Central memory CD8-positive, alpha-beta T cell (primary cell): ENCODE measurements around the gene NR2E3.

Experiments
- ATAC-seq: fragments of 150-1000 bp; cut with Tn5 transposase; replicated peaks from 2 replicates; pipeline ENCODE4 v1.10.0; 2022; ENCODE audit warnings: mild to moderate bottlenecking, moderate FRiP score, moderate number of reproducible peaks; ENCODE audit not compliant: poor library complexity, severe bottlenecking; ENCODE audit errors: extremely low read depth
- DNase-seq, 2 donors: peaks; one replicate each; pipeline ENCODE4 v3.0.0; 2021; ENCODE audit warnings: low spot score in 2 of 2
- H3K27ac Mint-ChIP-seq: one replicate; pipeline ENCODE4 v1.8.0; 2022; ENCODE audit warnings: low read depth, mild to moderate bottlenecking, moderate library complexity, mixed read lengths
- H3K27me3 Mint-ChIP-seq: one replicate; pipeline ENCODE4 v1.8.0; 2022; ENCODE audit warnings: mixed read lengths
- H3K36me3 Mint-ChIP-seq: one replicate; pipeline ENCODE4 v1.8.0; 2022; ENCODE audit warnings: mild to moderate bottlenecking, moderate library complexity, mixed read lengths; ENCODE audit not compliant: insufficient read depth
- H3K4me1 Mint-ChIP-seq: one replicate; pipeline ENCODE4 v1.8.0; 2022; ENCODE audit warnings: mixed read lengths
- H3K4me3 Mint-ChIP-seq: one replicate; pipeline ENCODE4 v1.8.0; 2022; ENCODE audit warnings: mild to moderate bottlenecking, moderate library complexity, mixed read lengths
- H3K9me3 Mint-ChIP-seq: one replicate; pipeline ENCODE4 v1.8.0; 2022; ENCODE audit warnings: mixed read lengths

NR2E3 gene

DNA sequence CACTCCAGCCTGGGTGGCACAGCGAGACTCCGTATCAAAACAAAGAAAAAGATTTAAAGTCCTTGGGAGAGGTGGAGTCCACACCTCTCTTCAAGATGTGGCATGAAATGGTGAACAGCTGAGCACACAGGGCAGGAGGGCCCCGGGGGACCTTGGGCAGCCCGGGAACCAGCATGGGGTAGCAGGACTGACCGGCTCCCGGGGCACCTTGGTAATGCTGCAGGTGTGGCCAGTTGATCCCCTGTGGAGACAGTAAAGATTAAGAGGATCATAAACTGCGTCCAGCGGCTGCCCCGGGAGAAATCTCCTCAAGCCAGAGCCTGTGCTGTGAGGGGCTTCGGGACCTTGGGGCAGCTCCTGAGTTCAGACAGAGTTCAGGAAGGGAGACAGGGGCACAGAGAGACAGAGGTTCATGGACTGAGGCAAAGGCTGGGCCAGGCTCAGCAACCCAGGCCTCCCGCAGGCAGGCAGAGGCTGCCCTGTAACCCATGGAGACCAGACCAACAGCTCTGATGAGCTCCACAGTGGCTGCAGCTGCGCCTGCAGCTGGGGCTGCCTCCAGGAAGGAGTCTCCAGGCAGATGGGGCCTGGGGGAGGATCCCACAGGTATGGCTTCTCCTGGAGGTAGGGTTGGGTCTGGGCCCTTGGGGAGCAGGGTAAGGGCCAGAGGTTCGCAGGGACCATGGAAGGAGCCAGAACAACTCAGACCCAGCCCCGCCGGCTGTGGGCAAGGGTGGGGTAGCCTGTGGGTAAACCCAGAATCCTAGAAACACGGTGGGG lies at the start of gene NR2E3:
Gene NR2E3, plus strand, starts transcription at position 299 of the 780 bp plus-strand sequence. Its CDS starts 190 bp downstream, at position 489.
- H3K9me3 Mint-ChIP-seq: no peaks in the 10 kb centered on the region
- peaks cover 3% of the 10 kb centered on the region for H3K36me3 Mint-ChIP-seq
- no peak within 1 kb of the TSS for H3K27ac Mint-ChIP-seq
- ATAC-seq (no peak), DNase-seq (no peak)
- no peak within 1 kb of the TSS for H3K4me3 Mint-ChIP-seq
- no peaks in the 10 kb centered on the region for H3K4me1 Mint-ChIP-seq
- H3K27me3 Mint-ChIP-seq: peaks cover 22% of the 10 kb centered on the region

DNA sequence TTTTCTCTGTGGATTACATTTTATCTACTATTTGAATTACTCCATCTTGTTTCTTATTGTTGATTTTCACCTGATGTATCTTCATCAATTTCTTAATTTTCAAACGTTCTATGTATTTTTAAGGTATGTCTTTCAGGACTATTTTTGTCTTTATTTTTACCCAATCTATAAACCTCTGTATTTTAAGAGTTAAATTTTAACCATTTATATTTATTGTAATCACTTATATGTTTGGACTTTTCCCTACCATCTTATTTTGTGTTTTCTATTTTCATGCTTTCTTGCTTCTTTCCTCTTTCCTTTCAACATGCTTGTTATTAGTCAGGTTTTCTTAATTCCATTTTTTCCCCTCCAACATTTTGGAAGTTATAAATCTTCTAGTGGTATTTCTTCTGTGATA lies 49.5 kb upstream of the NR2E3 start:
- peaks cover 7% of the 10 kb centered on the region for H3K27me3 Mint-ChIP-seq
- H3K36me3 Mint-ChIP-seq: no peaks in the 10 kb centered on the region
- no peaks in the 10 kb centered on the region for H3K4me1 Mint-ChIP-seq
- peaks cover 16% of the 10 kb centered on the region for H3K9me3 Mint-ChIP-seq
- no peak overlapping the region for H3K27ac Mint-ChIP-seq
- ATAC-seq (no peak), DNase-seq (no peak)
- H3K4me3 Mint-ChIP-seq: no peak overlapping the region

DNA sequence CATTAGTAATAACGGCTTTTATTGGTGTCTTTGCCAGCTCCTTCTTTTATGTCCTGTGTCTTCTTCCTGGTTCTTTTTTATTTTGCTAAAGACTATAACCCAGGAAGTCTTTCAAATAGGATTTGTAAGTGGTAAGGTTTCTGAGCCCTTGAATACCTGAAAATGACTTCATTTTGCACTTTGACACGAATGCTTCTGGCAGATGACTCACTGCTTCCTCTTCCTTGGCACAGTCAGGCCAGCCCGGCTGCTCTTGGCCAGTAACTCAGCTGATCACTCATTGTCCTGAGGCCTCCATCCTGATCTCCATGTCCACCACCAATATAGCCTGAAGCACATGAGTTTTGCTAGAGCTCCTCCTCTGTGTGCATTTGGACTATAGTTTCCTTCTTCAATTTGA lies 48.7 kb upstream of the NR2E3 start:
- H3K4me1 Mint-ChIP-seq: no peaks in the 10 kb centered on the region
- H3K27ac Mint-ChIP-seq: no peak overlapping the region
- ATAC-seq: no peak
- H3K9me3 Mint-ChIP-seq: peaks cover 16% of the 10 kb centered on the region
- H3K27me3 Mint-ChIP-seq: no peaks in the 10 kb centered on the region
- DNase-seq: no peak
- H3K4me3 Mint-ChIP-seq: no peak overlapping the region
- H3K36me3 Mint-ChIP-seq: no peaks in the 10 kb centered on the region

DNA sequence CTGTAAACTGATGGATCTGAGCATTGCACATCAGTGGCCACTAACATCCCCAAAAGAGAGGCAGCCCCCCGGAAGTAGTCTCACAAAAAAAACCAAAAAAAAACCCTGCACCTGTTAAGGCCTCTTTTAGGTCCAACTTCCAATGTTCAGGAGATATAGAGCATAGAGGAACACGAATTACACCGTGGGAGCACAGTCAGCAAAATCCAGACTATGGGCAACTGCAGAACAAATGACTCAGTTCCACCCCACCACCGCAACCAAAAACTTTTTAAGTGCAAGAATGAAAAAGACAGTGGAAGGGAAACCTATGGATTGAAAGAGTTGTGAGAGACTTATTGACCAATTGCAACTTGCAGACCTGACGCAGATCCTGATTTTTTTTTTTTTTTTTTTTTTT lies 42.2 kb upstream of the NR2E3 start:
- no peak overlapping the region for H3K27ac Mint-ChIP-seq
- DNase-seq (no peak), ATAC-seq (no peak)
- H3K4me1 Mint-ChIP-seq: no peaks in the 10 kb centered on the region
- H3K27me3 Mint-ChIP-seq: peaks cover 9% of the 10 kb centered on the region
- H3K4me3 Mint-ChIP-seq: no peak overlapping the region
- no peaks in the 10 kb centered on the region for H3K9me3 Mint-ChIP-seq
- H3K36me3 Mint-ChIP-seq: peaks cover 2% of the 10 kb centered on the region

DNA sequence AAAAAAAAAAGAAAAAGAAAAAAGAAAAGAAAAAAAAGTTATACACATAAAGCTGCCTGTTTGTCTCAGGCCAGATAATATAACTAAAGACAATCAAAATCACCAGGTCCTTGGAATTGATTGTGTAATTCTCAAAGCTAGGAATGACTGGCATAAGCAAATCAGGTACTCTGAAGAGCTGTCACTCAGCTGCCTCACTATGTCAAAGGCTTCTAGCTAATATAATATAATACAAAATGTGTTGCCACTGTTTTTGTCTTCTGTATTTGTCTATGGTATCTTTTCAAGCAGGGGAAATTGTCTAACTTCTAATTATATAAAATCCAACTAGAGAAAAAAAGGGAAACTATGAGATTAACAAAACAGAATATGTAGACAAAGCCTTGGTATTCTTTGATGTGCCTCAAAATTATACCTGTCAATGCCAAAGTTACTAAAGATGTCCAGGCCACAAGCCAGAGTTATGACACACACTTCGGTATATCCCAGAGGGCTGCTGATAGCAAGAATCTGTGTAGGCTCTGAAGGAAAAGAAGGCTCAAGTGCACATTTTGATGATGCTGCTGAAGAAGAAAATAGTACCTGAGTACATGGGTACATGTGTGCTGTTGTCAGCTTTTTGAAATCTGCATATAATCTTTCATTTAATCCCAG lies 37.0 kb upstream of the NR2E3 start:
- Mint-ChIP-seq H3K36me3 (peaks cover 2% of the 10 kb centered on the region), H3K27ac (no peak overlapping the region), H3K9me3 (no peaks in the 10 kb centered on the region), H3K27me3 (peaks cover under 1% of the 10 kb centered on the region), H3K4me3 (no peak overlapping the region), H3K4me1 (no peaks in the 10 kb centered on the region)
- ATAC-seq: no peak
- no peak for DNase-seq

DNA sequence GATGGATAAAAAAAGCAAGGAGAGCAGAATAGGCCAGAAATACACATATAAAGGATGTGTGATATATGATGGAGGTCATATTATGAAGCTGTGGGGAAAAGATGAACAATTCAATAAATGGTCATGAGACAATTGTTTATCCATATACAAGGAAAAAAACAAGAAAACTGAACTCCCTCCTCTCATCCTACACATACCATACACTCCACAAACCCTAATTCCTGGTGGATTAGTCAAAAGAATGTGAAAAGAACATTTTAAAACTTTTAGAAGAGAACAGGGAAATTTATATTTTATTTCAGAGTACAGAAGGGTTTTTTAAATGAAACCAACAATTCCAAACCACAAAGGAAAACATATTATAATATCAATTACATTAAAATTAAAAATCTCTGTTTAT lies 34.5 kb upstream of the NR2E3 start:
- DNase-seq (no peak), ATAC-seq (no peak)
- Mint-ChIP-seq H3K4me3 (no peak overlapping the region), H3K27me3 (peaks cover 8% of the 10 kb centered on the region), H3K27ac (no peak overlapping the region), H3K36me3 (peaks cover 5% of the 10 kb centered on the region), H3K4me1 (peaks cover 9% of the 10 kb centered on the region), H3K9me3 (no peaks in the 10 kb centered on the region)

DNA sequence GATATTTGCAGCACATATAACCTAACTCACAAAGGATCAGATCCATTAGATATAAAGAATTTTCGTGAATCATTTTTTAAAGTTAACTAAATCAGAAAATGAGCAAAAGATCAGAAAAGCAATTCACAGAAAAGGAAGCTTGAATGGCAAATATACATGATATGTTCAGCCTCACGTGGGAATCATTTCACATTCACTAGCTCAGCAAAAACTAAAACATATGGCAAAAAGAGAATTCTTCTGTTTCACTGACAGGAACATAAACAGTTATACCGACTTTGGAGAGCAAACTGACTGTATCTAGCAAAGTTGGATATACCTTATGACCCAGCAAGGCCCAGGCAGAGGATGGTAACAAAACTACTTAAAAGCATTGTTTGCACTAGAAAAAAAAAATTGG lies 34.0 kb upstream of the NR2E3 start:
- Mint-ChIP-seq H3K27me3 (peaks cover 13% of the 10 kb centered on the region), H3K9me3 (no peaks in the 10 kb centered on the region), H3K4me1 (peaks cover 13% of the 10 kb centered on the region), H3K4me3 (no peak overlapping the region), H3K27ac (no peak overlapping the region), H3K36me3 (peaks cover 5% of the 10 kb centered on the region)
- DNase-seq (no peak), ATAC-seq (no peak)

DNA sequence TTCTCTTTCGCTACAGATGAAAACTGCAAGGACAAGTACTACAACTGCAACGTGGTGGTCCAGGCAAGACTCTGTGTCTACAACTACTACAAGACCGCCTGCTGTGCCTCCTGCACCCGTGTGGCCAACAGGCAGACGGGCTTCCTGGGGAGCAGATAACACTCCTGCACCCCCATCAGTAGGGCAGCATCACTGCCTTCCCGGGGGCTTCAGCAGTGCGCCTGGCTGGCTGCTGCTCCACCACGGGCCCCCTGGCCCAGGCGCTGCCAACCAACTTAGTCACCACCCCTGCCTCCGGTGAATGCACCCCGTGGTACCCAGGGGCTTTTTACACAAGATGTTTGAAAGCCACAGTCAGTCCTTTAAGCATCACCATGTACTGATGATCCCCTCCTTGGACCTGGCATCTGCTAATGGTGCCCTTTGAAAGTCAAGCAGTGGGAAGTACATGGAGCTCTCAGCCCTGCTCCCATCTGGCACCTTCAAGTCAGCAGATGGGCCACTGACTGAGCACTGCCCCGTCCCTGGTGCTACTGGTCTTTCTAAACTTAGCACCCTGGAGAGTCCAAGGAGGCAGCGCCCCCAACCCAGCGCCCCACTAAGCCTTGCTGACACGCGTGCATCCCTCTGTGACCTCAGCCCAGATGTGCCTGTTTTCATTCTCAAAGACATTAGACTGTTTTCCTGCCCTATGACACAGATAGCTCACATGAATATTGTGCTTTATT lies 33.0 kb upstream of the NR2E3 start:
- Mint-ChIP-seq H3K4me3 (no peak overlapping the region), H3K36me3 (peaks cover 3% of the 10 kb centered on the region), H3K27ac (no peak overlapping the region), H3K9me3 (no peaks in the 10 kb centered on the region), H3K27me3 (peaks cover 22% of the 10 kb centered on the region), H3K4me1 (peaks cover 17% of the 10 kb centered on the region)
- ATAC-seq: no peak
- DNase-seq: no peak

DNA sequence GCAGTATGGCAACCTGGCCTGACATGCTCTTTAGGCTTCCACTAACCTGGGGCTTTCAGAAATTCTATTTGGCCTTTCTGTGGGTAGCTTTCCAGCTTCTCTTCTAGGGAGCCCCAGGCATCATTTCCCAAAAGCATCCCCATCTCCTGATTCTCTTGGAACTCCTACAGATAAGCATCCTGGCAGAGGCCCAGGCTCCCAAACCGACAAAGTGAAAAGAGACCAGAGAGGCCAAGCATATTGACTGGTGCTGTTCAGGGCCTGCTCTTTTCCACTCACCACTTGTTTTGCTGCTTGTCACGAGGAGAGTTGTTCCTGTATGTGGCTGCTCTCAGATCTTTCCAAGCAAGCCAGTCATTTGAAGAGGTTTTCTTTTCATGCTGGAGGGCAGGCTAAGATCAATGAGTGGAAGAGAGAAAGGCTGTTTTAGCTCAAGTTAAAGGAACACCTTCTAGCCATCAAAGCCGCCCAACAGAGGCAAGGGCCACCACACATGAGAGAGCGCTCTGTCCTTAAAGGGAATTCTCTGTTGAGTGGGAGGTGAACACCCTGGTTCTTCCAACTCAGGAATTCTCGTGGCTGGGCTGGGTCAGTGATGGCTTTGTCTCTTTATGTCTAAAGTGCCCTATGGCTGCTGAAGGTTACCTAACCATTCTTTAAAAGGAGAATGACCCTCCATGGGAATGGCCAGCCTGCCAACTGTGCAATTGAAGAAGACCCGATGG lies 31.1 kb upstream of the NR2E3 start:
- H3K4me1 Mint-ChIP-seq: peaks cover 17% of the 10 kb centered on the region
- no peak for ATAC-seq
- peaks cover 3% of the 10 kb centered on the region for H3K36me3 Mint-ChIP-seq
- no peaks in the 10 kb centered on the region for H3K9me3 Mint-ChIP-seq
- DNase-seq: no peak
- H3K27me3 Mint-ChIP-seq: peaks cover 35% of the 10 kb centered on the region
- H3K27ac Mint-ChIP-seq: no peak overlapping the region
- no peak overlapping the region for H3K4me3 Mint-ChIP-seq

DNA sequence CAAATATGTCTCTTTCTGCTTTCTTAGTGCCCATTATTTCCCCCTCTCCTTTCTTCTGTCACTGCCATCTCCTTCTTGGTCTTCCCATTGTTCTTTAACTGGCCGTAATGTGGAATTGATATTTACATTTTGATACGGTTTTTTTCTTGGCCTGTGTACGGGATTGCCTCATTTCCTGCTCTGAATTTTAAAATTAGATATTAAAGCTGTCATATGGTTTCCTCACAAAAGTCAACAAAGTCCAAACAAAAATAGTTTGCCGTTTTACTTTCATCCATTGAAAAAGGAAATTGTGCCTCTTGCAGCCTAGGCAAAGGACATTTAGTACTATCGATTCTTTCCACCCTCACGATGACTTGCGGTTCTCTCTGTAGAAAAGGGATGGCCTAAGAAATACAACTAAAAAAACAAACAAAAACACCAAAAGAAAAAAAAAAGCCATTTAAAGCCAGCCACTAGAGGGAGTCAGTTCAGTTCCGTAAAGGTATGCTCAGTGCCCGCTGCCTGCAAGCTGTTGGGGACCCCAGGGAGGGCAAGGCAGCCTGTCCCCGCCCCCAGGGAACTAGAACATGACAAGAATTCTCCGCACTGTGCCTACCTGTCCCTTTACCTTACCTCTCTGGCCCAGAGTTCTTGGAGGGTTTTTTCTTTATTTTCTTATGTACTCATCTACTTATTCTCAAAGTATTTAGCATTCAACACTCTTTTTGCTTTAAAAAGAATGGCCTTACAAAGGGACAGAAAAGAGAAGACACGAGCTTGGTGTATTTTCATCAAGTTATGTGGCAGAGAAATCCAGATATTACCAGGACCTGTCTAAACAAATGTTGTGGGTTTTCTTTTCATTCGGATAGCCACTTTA lies 30.0 kb upstream of the NR2E3 start:
- Mint-ChIP-seq H3K9me3 (no peaks in the 10 kb centered on the region), H3K27me3 (peaks cover 44% of the 10 kb centered on the region), H3K36me3 (peaks cover 3% of the 10 kb centered on the region), H3K27ac (no peak overlapping the region), H3K4me1 (peaks cover 17% of the 10 kb centered on the region), H3K4me3 (no peak overlapping the region)
- DNase-seq (no peak), ATAC-seq (no peak)

DNA sequence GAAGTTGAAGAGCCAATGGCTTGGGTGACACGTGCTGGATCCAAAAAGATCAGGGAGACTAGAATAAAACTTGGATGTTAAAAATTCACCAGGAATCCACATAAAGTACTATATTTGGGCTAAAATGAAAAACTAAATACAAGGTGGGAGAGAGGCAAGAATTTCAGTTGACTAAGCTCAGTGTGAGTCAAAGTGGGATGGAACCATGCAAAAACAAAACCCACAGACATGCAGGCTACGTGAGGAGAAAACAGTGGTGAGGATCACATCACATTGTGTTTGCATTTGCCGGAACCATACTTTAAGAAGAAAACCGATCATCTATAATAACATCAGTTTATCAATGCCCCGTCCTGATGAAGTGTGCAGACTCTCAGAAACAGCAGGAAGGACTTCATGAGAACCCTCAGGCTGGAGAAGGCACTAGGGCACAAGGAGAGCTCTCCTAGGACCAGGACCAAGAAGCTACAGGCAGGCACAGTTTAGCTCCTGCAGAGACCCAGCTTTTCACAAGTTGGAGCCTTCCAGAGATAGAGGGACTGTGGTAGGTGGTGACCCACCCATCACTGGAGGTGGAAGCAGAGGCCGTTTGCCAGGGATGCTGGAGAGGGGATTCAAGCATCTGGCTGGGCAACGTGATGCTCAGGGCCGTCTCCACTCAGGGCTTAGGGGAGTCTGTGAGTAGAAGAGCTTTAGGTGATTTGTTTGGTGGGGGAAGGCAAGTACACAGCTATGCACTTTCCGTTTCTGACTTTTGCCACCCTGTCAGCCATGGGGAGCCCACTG lies 29.0 kb upstream of the NR2E3 start:
- no peak for DNase-seq
- peaks cover 17% of the 10 kb centered on the region for H3K4me1 Mint-ChIP-seq
- ATAC-seq: no peak
- H3K36me3 Mint-ChIP-seq: peaks cover 3% of the 10 kb centered on the region
- H3K27ac Mint-ChIP-seq: no peak overlapping the region
- H3K27me3 Mint-ChIP-seq: peaks cover 49% of the 10 kb centered on the region
- H3K9me3 Mint-ChIP-seq: no peaks in the 10 kb centered on the region
- H3K4me3 Mint-ChIP-seq: no peak overlapping the region
